K562 (cell line): ENCODE data around the gene SERPINF2. TPM values are rescaled to one million over a fixed set of nuclear protein-coding genes. Genes with fewer than 3 reads are reported as not detected.

Experiments used
- DACH1 ChIP-seq: fragments of 450-650 bp; IDR thresholded peaks from 2 replicates; pipeline ENCODE4 v1.6.1; 2018; ENCODE audit not compliant: partially characterized antibody
- DEAF1 ChIP-seq: fragments of 450-650 bp; formaldehyde crosslinking; IDR thresholded peaks from 2 replicates; pipeline ENCODE4 v1.4.0; 2020; ENCODE audit warnings: mild to moderate bottlenecking, moderate library complexity
- DIDO1 ChIP-seq: fragments of 450-650 bp; IDR thresholded peaks from 2 replicates; pipeline ENCODE4 v1.6.1; 2016; ENCODE audit warnings: low read depth, missing biosample characterization, missing genetic modification characterization
- E4F1 ChIP-seq: fragments of 250-450 bp; sonication (Bioruptor Pico); IDR thresholded peaks from 2 replicates; pipeline ENCODE4 v1.5.0; 2021; ENCODE audit warnings: mild to moderate bottlenecking, borderline replicate concordance
- HDAC8 ChIP-seq: fragments of 450-650 bp; IDR thresholded peaks from 2 replicates; pipeline ENCODE4 v1.6.1; 2016; ENCODE audit warnings: mild to moderate bottlenecking, missing genetic modification characterization, moderate library complexity, missing compliant biosample characterization
- KHSRP ChIP-seq: fragments of 450-650 bp; IDR thresholded peaks from 2 replicates; pipeline ENCODE4 v1.6.1; 2017
- MXI1 ChIP-seq: IDR thresholded peaks from 2 replicates; pipeline ENCODE4 v1.6.1; 2011; ENCODE audit warnings: low read depth, mild to moderate bottlenecking, improper control_type of control experiment, low read length
- MYBL2 ChIP-seq, 2 experiments: fragments of 450-650 bp in 1 of 2; sonication (generic) in 1 of 2; formaldehyde crosslinking in 1 of 2; IDR thresholded peaks; 2 replicates each; pipeline versions ENCODE4 v1.6.1 to v1.8.1; 2017 to 2022; ENCODE audit warnings: borderline replicate concordance in 1 of 2, inconsistent platforms in 1 of 2, low read depth in 1 of 2, mild to moderate bottlenecking in 1 of 2, missing genetic modification reagents in 1 of 2, moderate library complexity in 1 of 2
- MYNN ChIP-seq, 2 experiments: sonication (generic); formaldehyde crosslinking in 1 of 2; IDR thresholded peaks; 2 replicates each; pipeline versions ENCODE4 v1.5.0 to v1.6.1; 2016 to 2020; ENCODE audit warnings: antibody characterized with exemption in 1 of 2, missing genetic modification reagents in 1 of 2
- POU5F1 ChIP-seq: fragments of 150-350 bp; IDR thresholded peaks from 2 replicates; pipeline ENCODE4 v1.6.1; 2014; ENCODE audit warnings: borderline replicate concordance, low read length, low read depth, mild to moderate bottlenecking; ENCODE audit not compliant: partially characterized antibody
- SPI1 ChIP-seq: IDR thresholded peaks from 2 replicates; pipeline ENCODE4 v1.6.1; 2011; ENCODE audit warnings: low read depth, low read length, control low read depth, borderline replicate concordance
- TEAD4 ChIP-seq, 2 experiments: sonication (generic) in 1 of 2; formaldehyde crosslinking in 1 of 2; IDR thresholded peaks; 2 replicates each; pipeline versions ENCODE4 v1.6.1 to v1.8.0; 2012 to 2022; ENCODE audit warnings: borderline replicate concordance in 1 of 2, inconsistent platforms in 1 of 2, low read length in 1 of 2, mild to moderate bottlenecking in 1 of 2, missing genetic modification reagents in 1 of 2
- ZNF175 ChIP-seq: fragments of 200-800 bp; sonication (Bioruptor generic); IDR thresholded peaks from 2 replicates; pipeline ENCODE4 v1.6.1; 2016; ENCODE audit warnings: low read depth, mild to moderate bottlenecking, missing genetic modification characterization, missing compliant biosample characterization
- ZNF277 ChIP-seq: fragments of 250-450 bp; sonication (Bioruptor Pico); IDR thresholded peaks from 2 replicates; pipeline ENCODE4 v1.8.0; 2022; ENCODE audit warnings: inconsistent platforms, mild to moderate bottlenecking, moderate library complexity, borderline replicate concordance
- polyA plus RNA-seq, 8 experiments: library from polyadenylated mRNA; depleted of rRNA in 4 of 8; stranded (reverse) in 5 of 8; unstranded in 3 of 8; fragments of >200 nt; fragmentation: Nextera tagmentation in 2 of 8; fragmentation: Illumina TruSeq in 1 of 8; extraction: Ambion mirVana in 2 of 8; extraction: Trizol in 1 of 8; gene quantifications; 2 replicates each; pipeline versions ENCODE4 v1.2.1 to v1.2.3, GENCODE V29; 2011 to 2014; ENCODE audit warnings: inconsistent platforms in 1 of 8, missing spikeins in 1 of 8
- total RNA-seq, 7 experiments: library from RNA; depleted of rRNA in 6 of 7; stranded (reverse); fragments of >200 nt in 6 of 7; fragmentation: Illumina TruSeq in 2 of 7; extraction: Trizol in 2 of 7; gene quantifications; 2 replicates each; pipeline versions ENCODE4 v1.2.1 to v1.2.3, GENCODE V29; 2011 to 2021; ENCODE audit warnings: low replicate concordance in 1 of 7
- TF ChIP-seq, protein P1 (sequence below): fragments of 250-450 bp; sonication (Bioruptor Pico); IDR thresholded peaks from 2 replicates; pipeline ENCODE4 v1.5.1; 2021; ENCODE audit warnings: mild to moderate bottlenecking
- TF ChIP-seq, protein P2 (sequence below): sonication (generic); formaldehyde crosslinking; IDR thresholded peaks from 2 replicates; pipeline ENCODE4 v1.8.1; 2022; ENCODE audit warnings: missing genetic modification reagents

Gene SERPINF2
- total and polyA plus RNA-seq, 9 of the 15 experiments (the other 6 are each of a cell fraction or from before 2014, with no cell fraction given): 0.22 TPM; not detected in 8

- TF ChIP-seq, protein P1, sequence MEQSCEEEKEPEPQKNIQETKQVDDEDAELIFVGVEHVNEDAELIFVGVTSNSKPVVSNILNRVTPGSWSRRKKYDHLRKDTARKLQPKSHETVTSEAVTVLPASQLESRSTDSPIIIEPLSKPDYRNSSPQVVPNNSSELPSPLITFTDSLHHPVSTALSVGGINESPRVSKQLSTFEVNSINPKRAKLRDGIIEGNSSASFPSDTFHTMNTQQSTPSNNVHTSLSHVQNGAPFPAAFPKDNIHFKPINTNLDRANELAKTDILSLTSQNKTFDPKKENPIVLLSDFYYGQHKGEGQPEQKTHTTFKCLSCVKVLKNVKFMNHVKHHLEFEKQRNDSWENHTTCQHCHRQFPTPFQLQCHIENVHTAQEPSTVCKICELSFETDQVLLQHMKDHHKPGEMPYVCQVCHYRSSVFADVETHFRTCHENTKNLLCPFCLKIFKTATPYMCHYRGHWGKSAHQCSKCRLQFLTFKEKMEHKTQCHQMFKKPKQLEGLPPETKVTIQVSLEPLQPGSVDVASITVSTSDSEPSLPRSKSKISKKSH (CRISPR knock-in tag): no peak
- no peak for TF ChIP-seq ZNF277
- no peak for TF ChIP-seq MYBL2 (IDR thresholded peaks at IDR 0.05; ENCODE audit: low read depth)
- no peak for TF ChIP-seq MYBL2 (CRISPR knock-in tag; IDR thresholded peaks at IDR 0.05; ENCODE audit: borderline replicate concordance)
- TF ChIP-seq E4F1 (CRISPR knock-in tag): no peak
- no peak for TF ChIP-seq HDAC8
- peak; percentile 49; the same call in 1 of the 2 replicates for TF ChIP-seq MYNN (IDR thresholded peaks at IDR 0.05)
- TF ChIP-seq MYNN (CRISPR knock-in tag; IDR thresholded peaks at IDR 0.05): no peak
- TF ChIP-seq DEAF1 (CRISPR knock-in tag): no peak
- no peak for TF ChIP-seq DIDO1 (tag)
- TF ChIP-seq DACH1: peak; percentile 49
- TF ChIP-seq, protein P2, sequence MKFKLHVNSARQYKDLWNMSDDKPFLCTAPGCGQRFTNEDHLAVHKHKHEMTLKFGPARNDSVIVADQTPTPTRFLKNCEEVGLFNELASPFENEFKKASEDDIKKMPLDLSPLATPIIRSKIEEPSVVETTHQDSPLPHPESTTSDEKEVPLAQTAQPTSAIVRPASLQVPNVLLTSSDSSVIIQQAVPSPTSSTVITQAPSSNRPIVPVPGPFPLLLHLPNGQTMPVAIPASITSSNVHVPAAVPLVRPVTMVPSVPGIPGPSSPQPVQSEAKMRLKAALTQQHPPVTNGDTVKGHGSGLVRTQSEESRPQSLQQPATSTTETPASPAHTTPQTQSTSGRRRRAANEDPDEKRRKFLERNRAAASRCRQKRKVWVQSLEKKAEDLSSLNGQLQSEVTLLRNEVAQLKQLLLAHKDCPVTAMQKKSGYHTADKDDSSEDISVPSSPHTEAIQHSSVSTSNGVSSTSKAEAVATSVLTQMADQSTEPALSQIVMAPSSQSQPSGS (CRISPR knock-in tag): no peak
- TF ChIP-seq MXI1: no peak
- TF ChIP-seq POU5F1: no peak
- TF ChIP-seq ZNF175 (CRISPR knock-in tag): no peak
- TF ChIP-seq SPI1: no peak
- TF ChIP-seq KHSRP: no peak
- no peak for TF ChIP-seq TEAD4 (IDR thresholded peaks at IDR 0.05; ENCODE audit: low read length)
- no peak for TF ChIP-seq TEAD4 (CRISPR knock-in tag; IDR thresholded peaks at IDR 0.05; ENCODE audit: borderline replicate concordance)
Observed at GRCh38 chr17:1736348-1737281, 6.1 kb upstream of the SERPINF2 start (continued).
